Measurements from ENCODE around the gene CHRM5. TPM values are rescaled to one million over a fixed set of nuclear protein-coding genes. Genes with fewer than 3 reads are reported as not detected.

Gene CHRM5
- total and polyA plus RNA-seq, 9 of the 15 experiments (the other 6 are each of a cell fraction or from before 2014, with no cell fraction given) = not detected

DNA sequence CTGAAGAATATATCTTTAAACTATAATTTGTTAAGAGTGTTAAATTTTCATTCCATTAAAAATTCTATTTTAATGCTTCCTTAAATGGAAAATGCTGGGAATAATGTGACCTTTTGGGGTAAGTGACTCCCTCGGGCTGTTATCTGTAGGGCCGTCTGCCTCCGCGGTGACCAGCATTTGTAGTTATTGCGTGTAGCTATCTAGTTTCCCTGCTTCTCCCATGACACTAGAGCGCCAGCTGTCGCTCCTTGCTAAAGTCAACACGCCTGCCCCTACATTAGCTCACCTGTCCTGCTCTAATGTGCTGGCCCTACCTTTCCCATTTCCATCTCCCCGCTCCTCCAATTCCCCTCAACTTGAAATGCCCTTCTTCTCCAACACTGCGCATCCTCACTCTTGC, 12.4 kb upstream of the CHRM5 start (continued):
- TF ChIP-seq, protein P1, sequence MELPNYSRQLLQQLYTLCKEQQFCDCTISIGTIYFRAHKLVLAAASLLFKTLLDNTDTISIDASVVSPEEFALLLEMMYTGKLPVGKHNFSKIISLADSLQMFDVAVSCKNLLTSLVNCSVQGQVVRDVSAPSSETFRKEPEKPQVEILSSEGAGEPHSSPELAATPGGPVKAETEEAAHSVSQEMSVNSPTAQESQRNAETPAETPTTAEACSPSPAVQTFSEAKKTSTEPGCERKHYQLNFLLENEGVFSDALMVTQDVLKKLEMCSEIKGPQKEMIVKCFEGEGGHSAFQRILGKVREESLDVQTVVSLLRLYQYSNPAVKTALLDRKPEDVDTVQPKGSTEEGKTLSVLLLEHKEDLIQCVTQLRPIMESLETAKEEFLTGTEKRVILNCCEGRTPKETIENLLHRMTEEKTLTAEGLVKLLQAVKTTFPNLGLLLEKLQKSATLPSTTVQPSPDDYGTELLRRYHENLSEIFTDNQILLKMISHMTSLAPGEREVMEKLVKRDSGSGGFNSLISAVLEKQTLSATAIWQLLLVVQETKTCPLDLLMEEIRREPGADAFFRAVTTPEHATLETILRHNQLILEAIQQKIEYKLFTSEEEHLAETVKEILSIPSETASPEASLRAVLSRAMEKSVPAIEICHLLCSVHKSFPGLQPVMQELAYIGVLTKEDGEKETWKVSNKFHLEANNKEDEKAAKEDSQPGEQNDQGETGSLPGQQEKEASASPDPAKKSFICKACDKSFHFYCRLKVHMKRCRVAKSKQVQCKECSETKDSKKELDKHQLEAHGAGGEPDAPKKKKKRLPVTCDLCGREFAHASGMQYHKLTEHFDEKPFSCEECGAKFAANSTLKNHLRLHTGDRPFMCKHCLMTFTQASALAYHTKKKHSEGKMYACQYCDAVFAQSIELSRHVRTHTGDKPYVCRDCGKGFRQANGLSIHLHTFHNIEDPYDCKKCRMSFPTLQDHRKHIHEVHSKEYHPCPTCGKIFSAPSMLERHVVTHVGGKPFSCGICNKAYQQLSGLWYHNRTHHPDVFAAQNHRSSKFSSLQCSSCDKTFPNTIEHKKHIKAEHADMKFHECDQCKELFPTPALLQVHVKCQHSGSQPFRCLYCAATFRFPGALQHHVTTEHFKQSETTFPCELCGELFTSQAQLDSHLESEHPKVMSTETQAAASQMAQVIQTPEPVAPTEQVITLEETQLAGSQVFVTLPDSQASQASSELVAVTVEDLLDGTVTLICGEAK (IDR thresholded peaks at IDR 0.05) = no peak
- TF ChIP-seq, protein P1 (CRISPR knock-in tag; IDR thresholded peaks at IDR 0.05) = no peak
- TF ChIP-seq ZKSCAN1 (IDR thresholded peaks at IDR 0.05; ENCODE audit: low read depth, low read length) = no peak
- TF ChIP-seq ZNF134 (CRISPR knock-in tag; conservative IDR thresholded peaks at IDR 0.05) = no peak
- no peak for TF ChIP-seq CBX8 (IDR thresholded peaks at IDR 0.05; ENCODE audit: borderline replicate concordance, extremely low read depth, low read depth, low read length, poor library complexity, severe bottlenecking)
- no peak for TF ChIP-seq KLF1 (tag; IDR thresholded peaks at IDR 0.05)
- TF ChIP-seq, protein P2, sequence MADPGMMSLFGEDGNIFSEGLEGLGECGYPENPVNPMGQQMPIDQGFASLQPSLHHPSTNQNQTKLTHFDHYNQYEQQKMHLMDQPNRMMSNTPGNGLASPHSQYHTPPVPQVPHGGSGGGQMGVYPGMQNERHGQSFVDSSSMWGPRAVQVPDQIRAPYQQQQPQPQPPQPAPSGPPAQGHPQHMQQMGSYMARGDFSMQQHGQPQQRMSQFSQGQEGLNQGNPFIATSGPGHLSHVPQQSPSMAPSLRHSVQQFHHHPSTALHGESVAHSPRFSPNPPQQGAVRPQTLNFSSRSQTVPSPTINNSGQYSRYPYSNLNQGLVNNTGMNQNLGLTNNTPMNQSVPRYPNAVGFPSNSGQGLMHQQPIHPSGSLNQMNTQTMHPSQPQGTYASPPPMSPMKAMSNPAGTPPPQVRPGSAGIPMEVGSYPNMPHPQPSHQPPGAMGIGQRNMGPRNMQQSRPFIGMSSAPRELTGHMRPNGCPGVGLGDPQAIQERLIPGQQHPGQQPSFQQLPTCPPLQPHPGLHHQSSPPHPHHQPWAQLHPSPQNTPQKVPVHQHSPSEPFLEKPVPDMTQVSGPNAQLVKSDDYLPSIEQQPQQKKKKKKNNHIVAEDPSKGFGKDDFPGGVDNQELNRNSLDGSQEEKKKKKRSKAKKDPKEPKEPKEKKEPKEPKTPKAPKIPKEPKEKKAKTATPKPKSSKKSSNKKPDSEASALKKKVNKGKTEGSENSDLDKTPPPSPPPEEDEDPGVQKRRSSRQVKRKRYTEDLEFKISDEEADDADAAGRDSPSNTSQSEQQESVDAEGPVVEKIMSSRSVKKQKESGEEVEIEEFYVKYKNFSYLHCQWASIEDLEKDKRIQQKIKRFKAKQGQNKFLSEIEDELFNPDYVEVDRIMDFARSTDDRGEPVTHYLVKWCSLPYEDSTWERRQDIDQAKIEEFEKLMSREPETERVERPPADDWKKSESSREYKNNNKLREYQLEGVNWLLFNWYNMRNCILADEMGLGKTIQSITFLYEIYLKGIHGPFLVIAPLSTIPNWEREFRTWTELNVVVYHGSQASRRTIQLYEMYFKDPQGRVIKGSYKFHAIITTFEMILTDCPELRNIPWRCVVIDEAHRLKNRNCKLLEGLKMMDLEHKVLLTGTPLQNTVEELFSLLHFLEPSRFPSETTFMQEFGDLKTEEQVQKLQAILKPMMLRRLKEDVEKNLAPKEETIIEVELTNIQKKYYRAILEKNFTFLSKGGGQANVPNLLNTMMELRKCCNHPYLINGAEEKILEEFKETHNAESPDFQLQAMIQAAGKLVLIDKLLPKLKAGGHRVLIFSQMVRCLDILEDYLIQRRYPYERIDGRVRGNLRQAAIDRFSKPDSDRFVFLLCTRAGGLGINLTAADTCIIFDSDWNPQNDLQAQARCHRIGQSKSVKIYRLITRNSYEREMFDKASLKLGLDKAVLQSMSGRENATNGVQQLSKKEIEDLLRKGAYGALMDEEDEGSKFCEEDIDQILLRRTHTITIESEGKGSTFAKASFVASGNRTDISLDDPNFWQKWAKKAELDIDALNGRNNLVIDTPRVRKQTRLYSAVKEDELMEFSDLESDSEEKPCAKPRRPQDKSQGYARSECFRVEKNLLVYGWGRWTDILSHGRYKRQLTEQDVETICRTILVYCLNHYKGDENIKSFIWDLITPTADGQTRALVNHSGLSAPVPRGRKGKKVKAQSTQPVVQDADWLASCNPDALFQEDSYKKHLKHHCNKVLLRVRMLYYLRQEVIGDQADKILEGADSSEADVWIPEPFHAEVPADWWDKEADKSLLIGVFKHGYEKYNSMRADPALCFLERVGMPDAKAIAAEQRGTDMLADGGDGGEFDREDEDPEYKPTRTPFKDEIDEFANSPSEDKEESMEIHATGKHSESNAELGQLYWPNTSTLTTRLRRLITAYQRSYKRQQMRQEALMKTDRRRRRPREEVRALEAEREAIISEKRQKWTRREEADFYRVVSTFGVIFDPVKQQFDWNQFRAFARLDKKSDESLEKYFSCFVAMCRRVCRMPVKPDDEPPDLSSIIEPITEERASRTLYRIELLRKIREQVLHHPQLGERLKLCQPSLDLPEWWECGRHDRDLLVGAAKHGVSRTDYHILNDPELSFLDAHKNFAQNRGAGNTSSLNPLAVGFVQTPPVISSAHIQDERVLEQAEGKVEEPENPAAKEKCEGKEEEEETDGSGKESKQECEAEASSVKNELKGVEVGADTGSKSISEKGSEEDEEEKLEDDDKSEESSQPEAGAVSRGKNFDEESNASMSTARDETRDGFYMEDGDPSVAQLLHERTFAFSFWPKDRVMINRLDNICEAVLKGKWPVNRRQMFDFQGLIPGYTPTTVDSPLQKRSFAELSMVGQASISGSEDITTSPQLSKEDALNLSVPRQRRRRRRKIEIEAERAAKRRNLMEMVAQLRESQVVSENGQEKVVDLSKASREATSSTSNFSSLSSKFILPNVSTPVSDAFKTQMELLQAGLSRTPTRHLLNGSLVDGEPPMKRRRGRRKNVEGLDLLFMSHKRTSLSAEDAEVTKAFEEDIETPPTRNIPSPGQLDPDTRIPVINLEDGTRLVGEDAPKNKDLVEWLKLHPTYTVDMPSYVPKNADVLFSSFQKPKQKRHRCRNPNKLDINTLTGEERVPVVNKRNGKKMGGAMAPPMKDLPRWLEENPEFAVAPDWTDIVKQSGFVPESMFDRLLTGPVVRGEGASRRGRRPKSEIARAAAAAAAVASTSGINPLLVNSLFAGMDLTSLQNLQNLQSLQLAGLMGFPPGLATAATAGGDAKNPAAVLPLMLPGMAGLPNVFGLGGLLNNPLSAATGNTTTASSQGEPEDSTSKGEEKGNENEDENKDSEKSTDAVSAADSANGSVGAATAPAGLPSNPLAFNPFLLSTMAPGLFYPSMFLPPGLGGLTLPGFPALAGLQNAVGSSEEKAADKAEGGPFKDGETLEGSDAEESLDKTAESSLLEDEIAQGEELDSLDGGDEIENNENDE (IDR thresholded peaks at IDR 0.05; ENCODE audit: low read depth, low read length) = no peak
- no peak for TF ChIP-seq NCOA1 (IDR thresholded peaks at IDR 0.05; ENCODE audit: low read depth)
- no peak for TF ChIP-seq ARNT (IDR thresholded peaks at IDR 0.05)

All from K562 (cell line).